Mucosa of stomach (tissue), 1 donor: Measurements from ENCODE around the gene PRR20E.

Experiments used
- H3K27me3 ChIP-seq: one replicate; pipeline ENCODE4 v1.7.0; 2013; ENCODE audit warnings: mild to moderate bottlenecking, low read length; ENCODE audit not compliant: control insufficient read depth, insufficient read depth
- H3K36me3 ChIP-seq: one replicate; pipeline ENCODE4 v1.7.0; 2013; ENCODE audit warnings: low read length; ENCODE audit not compliant: control insufficient read depth, insufficient read depth
- H3K4me1 ChIP-seq: one replicate; pipeline ENCODE4 v1.7.0; 2013; ENCODE audit warnings: mild to moderate bottlenecking, low read length; ENCODE audit not compliant: control insufficient read depth, insufficient read depth
- H3K4me3 ChIP-seq: one replicate; pipeline ENCODE4 v1.7.0; 2013; ENCODE audit warnings: low read length
- H3K9ac ChIP-seq: one replicate; pipeline ENCODE4 v1.7.0; 2013; ENCODE audit warnings: mild to moderate bottlenecking, low read length, moderate library complexity
- H3K9me3 ChIP-seq: one replicate; pipeline ENCODE4 v1.7.0; 2013; ENCODE audit warnings: mild to moderate bottlenecking, low read length, moderate library complexity; ENCODE audit not compliant: control insufficient read depth
- donor health status: Pancreatic carcinoma.

PRR20E gene

GRCh38 chr13:57191667-57192066 is 24.7 kb downstream of the PRR20E start:
- H3K27me3 ChIP-seq = no peaks in the 10 kb centered on the region
- no peak overlapping the region for H3K9ac ChIP-seq
- no peaks in the 10 kb centered on the region for H3K36me3 ChIP-seq
- H3K4me1 ChIP-seq = no peaks in the 10 kb centered on the region
- no peak overlapping the region for H3K4me3 ChIP-seq
- H3K9me3 ChIP-seq = no peaks in the 10 kb centered on the region

GRCh38 chr13:57212989-57213388 is 46.0 kb downstream of the PRR20E start:
- Histone ChIP-seq H3K4me1 (no peaks in the 10 kb centered on the region), H3K9me3 (no peaks in the 10 kb centered on the region), H3K36me3 (no peaks in the 10 kb centered on the region), H3K4me3 (no peak overlapping the region), H3K9ac (no peak overlapping the region), H3K27me3 (no peaks in the 10 kb centered on the region)
